ENCODE results near the gene CCDC190. TPM values are rescaled to one million over a fixed set of nuclear protein-coding genes. Genes with fewer than 3 reads are reported as not detected.
"Not testable (repeated sequence)": the region's sequence is repeated elsewhere in the genome, so short reads cannot be mapped to it uniquely, and the experiment has no call there.

The CCDC190 gene
- total and polyA plus RNA-seq, 12 donors: not detected

- no peaks in the 10 kb centered on the region for H3K4me1 ChIP-seq (replicated peaks in 1 of 2)
- no peak overlapping the region for H3K27ac ChIP-seq
- H3K4me3 ChIP-seq: no peak overlapping the region
- intact Hi-C loops (cut with DNase I): loop anchor here in 1 of 2 donors (10.0 kb wide), 1 partner anchor 192 kb away; the partner anchor contains the start of gene RGS4
- 55 to 77% (median 69%) methylated on average over 3 of the region's 3 CpGs for WGBS, 4 donors
- no peaks in the 10 kb centered on the region for H3K27me3 ChIP-seq
- no peaks in the 10 kb centered on the region for H3K36me3 ChIP-seq (replicated peaks in 1 of 2)
- DNase-seq: no peak
- no peaks in the 10 kb centered on the region for H3K9me3 ChIP-seq (replicated peaks in 1 of 3)
- TF ChIP-seq POLR2A (IDR thresholded peaks at IDR 0.05) (no peak), CTCF (IDR thresholded peaks at IDR 0.05) (no peak)
Observed at GRCh38 chr1:162872981-162873380, 12.0 kb upstream of the CCDC190 start.

- H3K27ac ChIP-seq; H3K36me3 ChIP-seq (replicated peaks in 1 of 2); H3K9me3 ChIP-seq (replicated peaks in 1 of 3); H3K27me3 ChIP-seq; H3K4me3 ChIP-seq; H3K4me1 ChIP-seq (replicated peaks in 1 of 2); DNase-seq: not testable (repeated sequence)
- intact Hi-C loops (cut with DNase I): loop anchor here in 1 of 2 donors (10.0 kb wide), 1 partner anchor 193 kb away; the partner anchor contains the start of gene RGS4
- WGBS, 4 donors: 40 to 56% (median 49%) methylated on average over 1 of the region's 1 CpG
Observed at GRCh38 chr1:162871417-162871816, 10.4 kb upstream of the CCDC190 start.

GRCh38 chr1:162868972-162869371 lies 8.0 kb upstream of the CCDC190 start:
- Histone ChIP-seq H3K4me3 (no peak overlapping the region), H3K27me3 (no peaks in the 10 kb centered on the region), H3K9me3 (replicated peaks in 1 of 3) (no peaks in the 10 kb centered on the region), H3K27ac (no peak overlapping the region), H3K4me1 (replicated peaks in 1 of 2) (no peaks in the 10 kb centered on the region), H3K36me3 (replicated peaks in 1 of 2) (no peaks in the 10 kb centered on the region)
- intact Hi-C loops (cut with DNase I): no loop called here
- TF ChIP-seq POLR2A (IDR thresholded peaks at IDR 0.05) (no peak), CTCF (IDR thresholded peaks at IDR 0.05) (no peak)
- DNase-seq: no peak
- WGBS, 4 donors: 80 to 93% (median 91%) methylated on average over 1 to 5 of the region's 5 CpGs

GRCh38 chr1:162861625-162862024 lies 650 bp upstream of the CCDC190 start:
- intact Hi-C loops (cut with DNase I): loop anchor here in 1 of 2 donors (5.0 kb wide), 1 partner anchor 311 kb away; no protein-coding TSS in a partner anchor
- TF ChIP-seq CTCF (IDR thresholded peaks at IDR 0.05): no peak
- no peak for TF ChIP-seq POLR2A (IDR thresholded peaks at IDR 0.05)
- H3K4me1 ChIP-seq (replicated peaks in 1 of 2): no peaks in the 10 kb centered on the region
- no peaks in the 10 kb centered on the region for H3K36me3 ChIP-seq (replicated peaks in 1 of 2)
- 73 to 80% (median 76%) methylated on average over 5 of the region's 5 CpGs for WGBS, 4 donors
- H3K27me3 ChIP-seq: no peaks in the 10 kb centered on the region
- H3K9me3 ChIP-seq (replicated peaks in 1 of 3): no peaks in the 10 kb centered on the region
- no peak overlapping the region for H3K27ac ChIP-seq
- no peak for DNase-seq
- H3K4me3 ChIP-seq: no peak overlapping the region

DNA sequence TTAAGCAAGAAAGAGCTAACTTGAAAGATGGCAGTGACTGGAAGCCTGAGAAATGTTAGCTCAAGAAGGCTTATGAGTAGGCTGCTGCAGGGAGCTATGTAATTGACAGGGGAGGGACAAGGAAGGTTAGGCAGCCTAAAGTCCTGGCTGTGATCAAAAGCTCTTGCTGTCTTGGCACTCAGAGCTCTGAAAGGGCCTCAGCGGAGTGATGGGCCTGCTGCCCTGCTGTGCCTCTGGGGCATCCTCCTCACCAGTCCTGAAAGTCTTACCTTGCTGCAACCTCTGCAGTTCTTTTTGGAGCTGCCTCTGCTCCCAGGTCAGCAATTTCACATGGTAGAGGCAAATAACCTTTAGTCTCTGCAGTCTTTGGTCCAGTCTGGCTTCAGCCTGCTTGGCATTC lies 1.8 kb downstream of the CCDC190 start:
- intact Hi-C loops (cut with DNase I): loop anchor here in 1 of 2 donors (10.0 kb wide), 1 partner anchor 456 kb away; no protein-coding TSS in a partner anchor
- 82 to 100% (median 100%) methylated on average over 1 of the region's 1 CpG for WGBS, 4 donors
- no peak overlapping the region for H3K27ac ChIP-seq

More for the DNA sequence above, 1.8 kb downstream of the CCDC190 start:
- H3K9me3 ChIP-seq (replicated peaks in 1 of 3): no peaks in the 10 kb centered on the region
- no peak for DNase-seq
- H3K4me3 ChIP-seq: no peak overlapping the region
- no peaks in the 10 kb centered on the region for H3K27me3 ChIP-seq
- H3K4me1 ChIP-seq (replicated peaks in 1 of 2): no peaks in the 10 kb centered on the region
- TF ChIP-seq POLR2A (IDR thresholded peaks at IDR 0.05): no peak
- no peaks in the 10 kb centered on the region for H3K36me3 ChIP-seq (replicated peaks in 1 of 2)

Data from adrenal gland (tissue), 12 donors.